ENCODE measurements around the gene ZNF883.

ZNF883 gene

GRCh38 chr9:112917047-112917986, 94.7 kb downstream of the ZNF883 start:
- no peak for DNase-seq

- DNase-seq = no peak
Observed at GRCh38 chr9:112914524-112914923, 97.5 kb downstream of the ZNF883 start.

GRCh38 chr9:112913326-112913725, 98.7 kb downstream of the ZNF883 start:
- no peak for DNase-seq

- no peak for DNase-seq
Observed at GRCh38 chr9:112912636-112913035, 99.4 kb downstream of the ZNF883 start.

GRCh38 chr9:112911736-112912135, 100.3 kb downstream of the ZNF883 start:
- DNase-seq = no peak
